ENCODE data around the gene ADCY4. TPM values are rescaled to one million over a fixed set of nuclear protein-coding genes. Genes with fewer than 3 reads are reported as not detected.

The ADCY4 gene
- total and polyA plus RNA-seq, 2 of the 13 experiments (the other 11 are each of a cell fraction or from before 2014, with no cell fraction given) = 0.03 TPM; not detected in 1

GRCh38 chr14:24297190-24297964 is 37.5 kb downstream of the ADCY4 start (continued):
- no peak for TF ChIP-seq GMEB2 (CRISPR knock-in tag; IDR thresholded peaks at IDR 0.05; ENCODE audit: low read depth)
- TF ChIP-seq MAFG (CRISPR knock-in tag; IDR thresholded peaks at IDR 0.05) = no peak
- no peak for TF ChIP-seq FOXO4 (CRISPR knock-in tag; conservative IDR thresholded peaks at IDR 0.05)
- no peak for TF ChIP-seq ARNT (IDR thresholded peaks at IDR 0.05)
- TF ChIP-seq SKI (IDR thresholded peaks at IDR 0.05; ENCODE audit: partially characterized antibody) = no peak
- TF ChIP-seq, protein P1, sequence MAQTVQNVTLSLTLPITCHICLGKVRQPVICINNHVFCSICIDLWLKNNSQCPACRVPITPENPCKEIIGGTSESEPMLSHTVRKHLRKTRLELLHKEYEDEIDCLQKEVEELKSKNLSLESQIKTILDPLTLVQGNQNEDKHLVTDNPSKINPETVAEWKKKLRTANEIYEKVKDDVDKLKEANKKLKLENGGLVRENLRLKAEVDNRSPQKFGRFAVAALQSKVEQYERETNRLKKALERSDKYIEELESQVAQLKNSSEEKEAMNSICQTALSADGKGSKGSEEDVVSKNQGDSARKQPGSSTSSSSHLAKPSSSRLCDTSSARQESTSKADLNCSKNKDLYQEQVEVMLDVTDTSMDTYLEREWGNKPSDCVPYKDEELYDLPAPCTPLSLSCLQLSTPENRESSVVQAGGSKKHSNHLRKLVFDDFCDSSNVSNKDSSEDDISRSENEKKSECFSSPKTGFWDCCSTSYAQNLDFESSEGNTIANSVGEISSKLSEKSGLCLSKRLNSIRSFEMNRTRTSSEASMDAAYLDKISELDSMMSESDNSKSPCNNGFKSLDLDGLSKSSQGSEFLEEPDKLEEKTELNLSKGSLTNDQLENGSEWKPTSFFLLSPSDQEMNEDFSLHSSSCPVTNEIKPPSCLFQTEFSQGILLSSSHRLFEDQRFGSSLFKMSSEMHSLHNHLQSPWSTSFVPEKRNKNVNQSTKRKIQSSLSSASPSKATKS (CRISPR knock-in tag; IDR thresholded peaks at IDR 0.05) = no peak
- peak; percentile 37; the same call in 1 of the 2 replicates for TF ChIP-seq ZNF639 (CRISPR knock-in tag; conservative IDR thresholded peaks at IDR 0.05)
- TF ChIP-seq, protein P2, sequence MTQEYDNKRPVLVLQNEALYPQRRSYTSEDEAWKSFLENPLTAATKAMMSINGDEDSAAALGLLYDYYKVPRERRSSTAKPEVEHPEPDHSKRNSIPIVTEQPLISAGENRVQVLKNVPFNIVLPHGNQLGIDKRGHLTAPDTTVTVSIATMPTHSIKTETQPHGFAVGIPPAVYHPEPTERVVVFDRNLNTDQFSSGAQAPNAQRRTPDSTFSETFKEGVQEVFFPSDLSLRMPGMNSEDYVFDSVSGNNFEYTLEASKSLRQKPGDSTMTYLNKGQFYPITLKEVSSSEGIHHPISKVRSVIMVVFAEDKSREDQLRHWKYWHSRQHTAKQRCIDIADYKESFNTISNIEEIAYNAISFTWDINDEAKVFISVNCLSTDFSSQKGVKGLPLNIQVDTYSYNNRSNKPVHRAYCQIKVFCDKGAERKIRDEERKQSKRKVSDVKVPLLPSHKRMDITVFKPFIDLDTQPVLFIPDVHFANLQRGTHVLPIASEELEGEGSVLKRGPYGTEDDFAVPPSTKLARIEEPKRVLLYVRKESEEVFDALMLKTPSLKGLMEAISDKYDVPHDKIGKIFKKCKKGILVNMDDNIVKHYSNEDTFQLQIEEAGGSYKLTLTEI (CRISPR knock-in tag; conservative IDR thresholded peaks at IDR 0.05) = no peak
- TF ChIP-seq ZKSCAN5 (CRISPR knock-in tag; IDR thresholded peaks at IDR 0.05) = peak; percentile 86
- no peak for TF ChIP-seq ZNF674 (CRISPR knock-in tag; IDR thresholded peaks at IDR 0.05; ENCODE audit: low read depth)
- TF ChIP-seq TOPORS (CRISPR knock-in tag; IDR thresholded peaks at IDR 0.05) = no peak; the same call in 1 of the 2 replicates
- no peak for TF ChIP-seq CREB1 (IDR thresholded peaks at IDR 0.05)
- TF ChIP-seq CREB1 (CRISPR knock-in tag; IDR thresholded peaks at IDR 0.05) = no peak
- TF ChIP-seq, protein P3, sequence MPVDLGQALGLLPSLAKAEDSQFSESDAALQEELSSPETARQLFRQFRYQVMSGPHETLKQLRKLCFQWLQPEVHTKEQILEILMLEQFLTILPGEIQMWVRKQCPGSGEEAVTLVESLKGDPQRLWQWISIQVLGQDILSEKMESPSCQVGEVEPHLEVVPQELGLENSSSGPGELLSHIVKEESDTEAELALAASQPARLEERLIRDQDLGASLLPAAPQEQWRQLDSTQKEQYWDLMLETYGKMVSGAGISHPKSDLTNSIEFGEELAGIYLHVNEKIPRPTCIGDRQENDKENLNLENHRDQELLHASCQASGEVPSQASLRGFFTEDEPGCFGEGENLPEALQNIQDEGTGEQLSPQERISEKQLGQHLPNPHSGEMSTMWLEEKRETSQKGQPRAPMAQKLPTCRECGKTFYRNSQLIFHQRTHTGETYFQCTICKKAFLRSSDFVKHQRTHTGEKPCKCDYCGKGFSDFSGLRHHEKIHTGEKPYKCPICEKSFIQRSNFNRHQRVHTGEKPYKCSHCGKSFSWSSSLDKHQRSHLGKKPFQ (CRISPR knock-in tag; IDR thresholded peaks at IDR 0.05; ENCODE audit: insufficient replicate concordance) = no peak
- TF ChIP-seq ZNF777 (CRISPR knock-in tag; IDR thresholded peaks at IDR 0.05) = no peak
- peak; percentile 40; the same call in 1 of the 3 replicates for TF ChIP-seq MXI1 (IDR thresholded peaks at IDR 0.05; ENCODE audit: borderline replicate concordance, low read depth, low read length)
- TF ChIP-seq RELA (CRISPR knock-in tag; IDR thresholded peaks at IDR 0.05) = 0 out of 2 replicates have a peak, but pooled peaks have one; percentile 5
- no peak for TF ChIP-seq ZNF264 (CRISPR knock-in tag; IDR thresholded peaks at IDR 0.05)
- 0 out of 2 replicates have a peak, but pooled peaks have one; percentile 38 for TF ChIP-seq HOXD1 (CRISPR knock-in tag; IDR thresholded peaks at IDR 0.05)
- TF ChIP-seq ZC3H13 (CRISPR knock-in tag; IDR thresholded peaks at IDR 0.05) = no peak

All from HepG2 (cell line).